Hematopoietic multipotent progenitor cell treated with erythropoietin and hydrocortisone succinate and interleukin-3 and kit ligand, for 4 days (in vitro differentiated cells): ENCODE results near the gene QSOX2.
"Not testable (repeated sequence)": the region's sequence is repeated elsewhere in the genome, so short reads cannot be mapped to it uniquely, and the experiment has no call there.

Source experiments
- DNase-seq: peaks from one replicate; pipeline ENCODE4 v3.0.0-alpha.2; 2015

The QSOX2 gene

GRCh38 chr9:136281421-136282271, 36.0 kb upstream of the QSOX2 start:
- no peak for DNase-seq

GRCh38 chr9:136280535-136281315, 35.1 kb upstream of the QSOX2 start:
- no peak for DNase-seq

- no peak for DNase-seq
Observed at GRCh38 chr9:136279471-136279870, 33.9 kb upstream of the QSOX2 start.

- no peak for DNase-seq
Observed at GRCh38 chr9:136278894-136279293, 33.3 kb upstream of the QSOX2 start.

DNA sequence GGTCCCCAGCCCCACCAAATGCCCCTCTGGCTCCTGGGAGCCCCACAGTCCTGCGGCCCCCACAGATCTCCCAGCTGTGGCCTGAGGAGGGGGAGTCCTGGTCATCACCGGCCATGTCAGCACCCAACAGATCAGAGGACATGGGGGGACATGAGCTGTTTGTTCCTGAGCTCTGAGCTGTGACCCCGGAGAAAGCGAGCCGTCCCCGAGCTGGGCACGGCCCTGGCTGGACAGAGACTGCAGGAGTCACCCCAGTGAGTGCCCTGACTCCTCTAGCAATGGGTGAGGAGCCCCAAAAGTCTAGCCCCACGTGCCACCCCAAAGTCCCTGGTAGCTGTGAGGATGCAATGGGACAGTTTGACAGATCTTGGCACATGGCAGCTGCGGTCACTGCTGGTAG, 32.6 kb upstream of the QSOX2 start:
- no peak for DNase-seq

GRCh38 chr9:136277746-136278145, 32.1 kb upstream of the QSOX2 start:
- no peak for DNase-seq

GRCh38 chr9:136276716-136277115, 31.1 kb upstream of the QSOX2 start:
- DNase-seq: no peak

DNA sequence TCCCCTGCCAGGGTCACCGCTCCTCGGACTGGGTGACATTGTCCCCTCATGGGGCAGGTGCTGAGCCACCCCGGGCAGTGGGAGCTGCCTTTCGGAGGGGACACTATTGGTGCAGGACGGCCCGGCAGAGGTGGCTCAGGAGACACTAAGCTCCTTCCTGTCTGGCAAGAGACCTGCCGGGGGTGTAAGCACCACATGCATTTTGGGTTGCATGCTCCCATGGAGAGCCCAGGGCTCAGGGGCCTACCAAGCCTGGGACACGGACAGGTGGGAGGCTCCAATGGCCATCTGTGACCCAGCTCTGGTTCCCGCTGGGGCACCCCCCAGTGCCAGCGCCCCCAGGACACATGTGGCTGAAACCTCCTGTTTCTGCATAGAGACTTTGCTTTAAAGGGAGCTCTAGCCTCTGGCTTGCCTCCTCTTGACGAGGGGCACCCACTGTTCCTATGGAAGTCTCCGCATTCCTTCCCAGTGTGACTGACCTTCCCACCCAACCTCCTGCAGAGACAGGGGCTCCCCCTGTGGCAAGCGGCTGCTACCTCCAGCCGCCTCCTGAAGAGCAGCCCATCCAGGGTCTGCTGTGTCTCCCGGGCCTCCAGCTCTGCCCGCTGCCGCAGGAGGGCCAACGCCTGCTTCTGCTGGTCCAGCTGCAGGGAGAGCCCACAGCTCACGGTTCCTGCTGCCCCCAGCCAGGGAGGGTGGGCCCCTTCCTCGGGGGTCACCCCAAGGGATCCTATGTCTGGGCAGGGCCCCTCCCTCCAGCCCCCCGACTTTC, 30.2 kb upstream of the QSOX2 start:
- DNase-seq: no peak

DNA sequence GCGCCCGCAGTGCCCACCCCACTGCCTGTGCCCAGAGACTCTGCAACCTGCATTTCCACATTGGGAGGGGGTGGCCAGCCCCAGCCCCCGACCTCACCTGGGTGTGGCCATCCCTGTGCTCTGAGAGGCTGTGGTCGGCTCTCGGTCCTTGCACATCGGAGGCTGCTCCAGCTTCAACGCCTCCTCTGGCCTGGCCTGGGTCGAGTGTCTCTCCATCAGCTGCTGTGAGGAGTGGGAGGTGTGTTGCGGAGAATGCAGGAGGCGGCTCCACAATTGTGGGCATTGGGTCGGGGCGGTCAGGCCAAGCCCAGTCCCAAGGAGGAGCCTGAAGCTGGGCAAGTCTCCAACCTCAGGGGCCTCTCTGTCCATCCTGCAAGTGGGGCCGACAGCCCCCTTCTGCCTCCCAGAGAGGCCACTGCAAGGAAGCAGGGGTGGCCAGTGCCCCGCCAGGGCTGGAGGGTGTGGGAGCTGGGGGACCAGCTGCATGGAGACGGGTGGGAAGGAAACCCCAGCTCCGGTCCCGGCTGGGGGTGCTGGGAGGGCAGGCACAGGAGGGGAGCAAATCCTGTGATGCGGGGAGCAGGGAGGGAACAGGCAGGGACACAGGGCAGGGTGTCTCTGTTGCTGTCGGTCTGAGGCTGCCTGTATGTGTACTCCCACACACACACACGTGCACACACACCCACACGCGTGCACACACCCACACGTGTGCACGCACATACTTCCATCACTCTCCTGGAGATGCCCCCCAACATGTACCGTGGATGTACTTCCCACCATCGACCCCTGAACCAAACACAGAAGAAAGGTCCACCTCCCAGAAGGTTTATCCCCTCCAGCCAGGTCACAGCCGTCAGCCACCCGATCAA, 29.4 kb upstream of the QSOX2 start:
- DNase-seq: no peak

DNA sequence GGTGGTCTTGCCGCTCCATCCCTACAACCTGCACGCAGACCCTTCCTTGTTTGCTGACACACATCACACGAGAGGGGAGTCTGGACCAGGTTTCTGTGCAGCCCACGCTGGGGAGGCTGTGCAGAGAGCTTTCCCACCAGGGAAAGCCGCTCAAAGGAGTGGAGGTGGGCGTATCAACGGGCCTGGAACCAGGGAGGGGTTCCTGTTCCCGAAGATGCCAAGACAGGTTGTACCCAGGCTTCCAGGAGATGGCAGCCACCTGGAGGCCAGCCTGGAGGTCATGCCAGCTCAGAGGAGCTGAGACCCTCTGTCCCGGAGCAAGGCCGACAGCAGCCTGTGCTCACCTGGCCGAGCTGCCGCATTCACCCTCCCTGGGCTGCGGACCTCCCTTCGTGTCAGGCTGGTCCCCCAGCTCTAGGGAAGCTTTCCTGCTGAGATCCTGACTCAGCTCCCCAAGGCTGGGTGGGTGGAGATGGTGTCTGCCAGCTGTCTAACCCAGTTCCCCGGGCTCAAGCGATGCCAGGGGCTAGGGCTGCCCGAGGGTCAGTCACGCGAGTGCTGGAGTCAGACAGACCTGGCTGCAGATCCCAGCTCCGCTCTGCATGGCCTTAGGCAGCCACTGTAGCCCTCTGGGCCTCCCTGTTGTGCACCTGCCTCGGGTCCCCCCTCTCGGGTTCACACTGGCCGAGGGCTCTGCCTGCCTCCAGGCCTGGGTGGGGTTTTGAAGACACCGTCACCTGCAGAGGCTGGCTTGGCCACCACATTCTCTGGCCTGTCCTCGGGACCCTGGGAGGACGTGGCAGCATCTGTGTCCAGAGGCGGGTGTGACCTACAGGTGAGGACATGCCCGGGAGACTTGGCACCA, 28.5 kb upstream of the QSOX2 start:
- DNase-seq: no peak

DNA sequence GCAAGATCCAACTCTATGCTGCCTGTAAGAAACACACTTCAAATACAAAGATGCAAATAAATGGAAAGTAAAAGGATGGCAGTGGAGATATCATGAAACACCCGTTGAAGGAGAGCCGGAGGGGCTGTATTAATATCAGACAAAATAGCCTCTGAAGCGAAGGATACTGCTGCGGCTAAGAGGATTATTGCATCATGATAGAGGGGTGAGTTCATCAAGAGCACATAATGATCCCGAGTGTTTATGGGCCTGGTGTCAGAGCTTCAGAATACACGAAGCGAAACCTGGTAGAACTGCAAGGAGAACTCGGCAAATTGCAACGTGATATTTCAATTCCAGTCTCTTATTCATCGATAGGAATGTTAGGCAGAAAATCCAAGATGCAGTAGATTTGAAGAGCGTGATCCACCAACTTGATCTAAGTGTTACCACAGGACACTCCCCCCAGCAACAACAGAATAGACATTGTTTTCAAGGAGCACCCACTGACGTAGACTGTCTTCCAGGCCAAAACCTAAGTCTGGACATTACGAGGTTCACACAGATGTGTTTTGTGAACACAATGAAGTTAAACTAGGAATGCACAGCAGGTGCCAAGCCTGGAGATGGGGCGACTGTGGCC, 27.7 kb upstream of the QSOX2 start:
- DNase-seq: no peak

DNA sequence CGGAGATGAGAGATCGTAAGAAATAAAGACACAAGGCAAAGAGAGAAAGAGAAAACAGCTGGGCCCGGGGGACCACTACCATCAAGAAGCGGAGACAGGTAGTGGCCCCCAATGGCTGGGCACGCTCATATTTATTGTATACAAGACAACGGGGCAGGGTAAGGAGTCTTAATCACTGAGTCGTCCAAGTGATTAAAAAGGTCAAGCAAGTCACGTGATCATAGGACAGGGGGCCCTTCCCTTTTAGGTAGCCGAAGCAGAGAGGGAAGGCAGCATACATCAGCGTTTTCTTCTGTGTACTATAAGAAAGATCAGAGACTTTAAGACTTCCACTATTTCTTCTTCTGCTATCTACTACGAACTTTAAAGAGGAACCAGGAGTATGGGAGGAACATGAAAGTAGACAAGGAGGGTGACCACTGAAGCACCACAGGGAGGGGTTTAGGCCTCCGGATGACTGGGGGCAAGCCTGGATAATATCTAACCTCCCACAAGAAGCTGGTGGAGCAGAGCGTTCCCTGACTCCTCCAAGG, 24.6 kb upstream of the QSOX2 start:
- DNase-seq: no peak

DNA sequence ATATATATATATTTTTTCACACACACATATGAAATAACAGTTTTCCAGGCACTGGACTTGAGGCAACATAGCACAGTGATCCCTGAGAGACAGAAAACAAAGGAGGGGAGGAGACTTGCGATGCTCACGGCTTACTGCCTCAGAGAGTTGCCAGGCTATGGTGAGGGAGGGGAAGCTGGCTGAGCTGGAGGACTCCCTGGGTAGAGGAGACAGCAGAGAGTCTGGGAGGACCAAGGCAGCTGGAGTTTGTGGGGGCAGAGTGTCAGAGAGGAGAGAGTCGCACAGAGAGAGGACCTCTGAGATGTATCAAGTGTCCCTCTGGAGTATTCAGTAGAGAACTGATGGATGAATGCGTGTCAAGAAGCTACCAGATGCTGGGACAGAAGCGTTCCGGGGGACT, 23.1 kb upstream of the QSOX2 start:
- no peak for DNase-seq

DNA sequence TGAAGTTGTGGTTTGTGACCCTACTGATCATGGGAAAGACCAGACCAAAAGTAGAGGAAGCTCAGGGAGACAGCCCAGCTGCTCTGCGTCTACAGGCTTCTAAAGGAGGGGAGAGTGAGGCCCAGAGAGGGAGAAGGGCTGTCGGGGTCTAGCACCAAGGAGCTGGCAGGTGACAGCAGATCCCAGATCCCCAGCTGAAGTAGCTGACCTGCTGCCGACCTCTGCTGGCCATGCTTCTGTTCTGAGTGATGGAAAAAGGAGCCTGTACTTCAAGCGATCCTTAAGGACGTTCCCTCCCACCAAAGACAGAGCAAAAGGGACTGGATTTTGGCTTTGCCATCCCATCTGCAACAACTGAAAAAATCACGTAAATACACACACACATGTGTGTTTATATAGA, 22.7 kb upstream of the QSOX2 start:
- DNase-seq: no peak

GRCh38 chr9:136267261-136268111, 21.9 kb upstream of the QSOX2 start:
- DNase-seq: peak; percentile 93

DNA sequence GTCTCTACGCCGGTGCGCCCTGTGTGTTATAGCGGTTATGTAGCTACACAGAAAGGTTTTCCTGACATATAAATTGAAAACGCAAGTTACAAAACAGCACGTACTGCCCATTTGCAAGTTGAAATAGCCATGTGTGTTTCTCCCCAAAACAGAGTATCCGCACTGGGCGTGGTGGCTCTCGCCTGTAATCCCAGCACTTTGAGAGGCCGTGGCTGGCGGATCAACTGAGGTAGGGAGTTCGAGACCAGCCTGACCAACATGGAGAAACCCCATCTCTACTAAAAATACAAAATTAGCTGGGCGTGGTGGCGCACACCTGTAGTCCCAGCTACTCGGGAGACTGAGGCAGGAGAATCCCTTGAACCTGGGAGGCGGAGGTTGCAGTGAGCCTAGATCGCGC, 21.0 kb upstream of the QSOX2 start:
- not testable (repeated sequence) for DNase-seq

GRCh38 chr9:136265561-136266355, 20.1 kb upstream of the QSOX2 start:
- DNase-seq: no peak
